ENCODE data around the gene PLAC1.

Gene PLAC1

DNA sequence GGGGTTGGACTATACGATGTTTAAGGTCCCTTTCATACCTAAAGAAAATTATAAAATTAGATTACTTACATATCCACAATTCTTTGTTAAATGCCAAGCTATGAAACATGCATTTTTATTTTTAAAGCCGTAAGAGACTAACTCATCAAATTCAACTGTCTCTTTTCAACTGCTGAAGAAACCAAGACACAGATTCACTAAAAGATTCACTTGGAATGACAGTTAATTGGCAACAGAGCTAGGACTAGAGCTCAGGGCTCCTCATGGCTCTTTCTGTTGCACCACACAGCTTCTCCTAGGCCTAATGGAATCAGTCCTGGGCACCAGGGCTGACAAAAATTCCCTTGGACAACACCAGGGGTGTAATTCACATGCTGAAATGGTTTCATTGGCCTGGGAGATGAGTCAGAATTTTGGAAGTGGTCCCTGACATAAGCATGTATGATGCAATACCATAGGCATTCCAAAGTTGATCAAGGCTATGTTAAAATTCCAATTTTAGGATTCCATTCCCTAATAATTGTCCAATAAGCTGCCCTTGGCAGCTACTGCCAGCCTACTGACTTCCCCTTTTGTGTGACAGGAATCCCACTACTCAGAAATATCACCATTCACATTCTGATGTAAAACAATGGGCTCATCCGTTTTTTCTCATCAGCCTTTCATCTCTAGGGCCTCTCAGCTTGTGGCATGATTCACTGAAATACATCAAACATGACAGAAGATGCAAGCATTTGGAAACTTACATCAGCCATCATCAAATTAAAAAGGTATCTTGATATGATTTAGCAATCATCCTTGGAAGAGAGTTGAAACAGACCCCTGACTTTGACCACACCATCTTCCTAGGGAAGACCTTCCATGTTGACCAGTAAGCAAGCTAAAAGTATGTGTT lies 54.2 kb downstream of the PLAC1 start:
- H3K4me3 ChIP-seq (ENCODE audit: low read depth, low read length, poor library complexity, severe bottlenecking), result no peak overlapping the region
- H4K20me1 ChIP-seq (ENCODE audit: insufficient read depth, low read length), result no peaks in the 10 kb centered on the region
- no peaks in the 10 kb centered on the region for H3K4me1 ChIP-seq (ENCODE audit: insufficient read depth, low read length, severe bottlenecking)
- no peaks in the 10 kb centered on the region for H3K79me2 ChIP-seq (ENCODE audit: insufficient read depth, low read length)
- H2AFZ ChIP-seq (ENCODE audit: low read length), result no peak overlapping the region
- H3K27ac ChIP-seq (ENCODE audit: low read depth, low read length, poor library complexity, severe bottlenecking), result no peak overlapping the region
- no peaks in the 10 kb centered on the region for H3K27me3 ChIP-seq (ENCODE audit: insufficient read depth, low read length)
- no peak overlapping the region for H3K4me2 ChIP-seq (ENCODE audit: low read length)
- no peaks in the 10 kb centered on the region for H3K9me2 ChIP-seq (ENCODE audit: low read depth, low read length)
- H3K36me3 ChIP-seq (ENCODE audit: insufficient read depth, low read length), result no peaks in the 10 kb centered on the region
- TF ChIP-seq, protein P1, sequence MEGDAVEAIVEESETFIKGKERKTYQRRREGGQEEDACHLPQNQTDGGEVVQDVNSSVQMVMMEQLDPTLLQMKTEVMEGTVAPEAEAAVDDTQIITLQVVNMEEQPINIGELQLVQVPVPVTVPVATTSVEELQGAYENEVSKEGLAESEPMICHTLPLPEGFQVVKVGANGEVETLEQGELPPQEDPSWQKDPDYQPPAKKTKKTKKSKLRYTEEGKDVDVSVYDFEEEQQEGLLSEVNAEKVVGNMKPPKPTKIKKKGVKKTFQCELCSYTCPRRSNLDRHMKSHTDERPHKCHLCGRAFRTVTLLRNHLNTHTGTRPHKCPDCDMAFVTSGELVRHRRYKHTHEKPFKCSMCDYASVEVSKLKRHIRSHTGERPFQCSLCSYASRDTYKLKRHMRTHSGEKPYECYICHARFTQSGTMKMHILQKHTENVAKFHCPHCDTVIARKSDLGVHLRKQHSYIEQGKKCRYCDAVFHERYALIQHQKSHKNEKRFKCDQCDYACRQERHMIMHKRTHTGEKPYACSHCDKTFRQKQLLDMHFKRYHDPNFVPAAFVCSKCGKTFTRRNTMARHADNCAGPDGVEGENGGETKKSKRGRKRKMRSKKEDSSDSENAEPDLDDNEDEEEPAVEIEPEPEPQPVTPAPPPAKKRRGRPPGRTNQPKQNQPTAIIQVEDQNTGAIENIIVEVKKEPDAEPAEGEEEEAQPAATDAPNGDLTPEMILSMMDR (IDR thresholded peaks at IDR 0.05; ENCODE audit: low read length), result no peak
- TF ChIP-seq EZH2 (IDR thresholded peaks at IDR 0.05; ENCODE audit: borderline replicate concordance, low read length), result no peak
- no peaks in the 10 kb centered on the region for H3K9me3 ChIP-seq (ENCODE audit: low read length)
- no peaks in the 10 kb centered on the region for H3F3A ChIP-seq (ENCODE audit: insufficient read depth, low read length)
- no peak overlapping the region for H3K9ac ChIP-seq (ENCODE audit: low read length)

DNA sequence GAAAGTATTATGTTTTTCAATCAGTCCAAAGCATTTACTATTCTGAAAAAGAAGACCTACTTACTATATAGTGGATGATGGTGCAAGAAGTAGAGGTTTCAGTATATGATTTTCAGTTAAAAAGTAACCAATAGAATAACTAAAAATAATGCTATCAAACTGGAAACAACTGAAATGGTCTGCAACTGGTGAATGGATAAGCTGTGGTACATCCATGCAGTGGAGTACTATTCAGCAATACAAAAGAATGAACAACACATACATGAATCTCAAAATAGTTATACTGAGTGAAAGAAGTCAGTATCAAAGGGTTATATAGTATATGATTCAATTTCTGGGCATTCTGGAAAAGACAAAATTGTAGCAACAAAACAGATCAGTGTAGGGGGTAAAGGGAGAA lies 55.9 kb downstream of the PLAC1 start:
- TF ChIP-seq, protein P1 (IDR thresholded peaks at IDR 0.05; ENCODE audit: low read length), result no peak
- no peak for TF ChIP-seq EZH2 (IDR thresholded peaks at IDR 0.05; ENCODE audit: borderline replicate concordance, low read length)
- no peaks in the 10 kb centered on the region for H3K36me3 ChIP-seq (ENCODE audit: insufficient read depth, low read length)
- no peaks in the 10 kb centered on the region for H3K4me1 ChIP-seq (ENCODE audit: insufficient read depth, low read length, severe bottlenecking)
- no peak overlapping the region for H3K4me3 ChIP-seq (ENCODE audit: low read depth, low read length, poor library complexity, severe bottlenecking)
- no peaks in the 10 kb centered on the region for H3K27me3 ChIP-seq (ENCODE audit: insufficient read depth, low read length)
- H4K20me1 ChIP-seq (ENCODE audit: insufficient read depth, low read length), result no peaks in the 10 kb centered on the region
- no peak overlapping the region for H2AFZ ChIP-seq (ENCODE audit: low read length)
- H3K9me2 ChIP-seq (ENCODE audit: low read depth, low read length), result no peaks in the 10 kb centered on the region
- no peaks in the 10 kb centered on the region for H3K79me2 ChIP-seq (ENCODE audit: insufficient read depth, low read length)
- no peak overlapping the region for H3K27ac ChIP-seq (ENCODE audit: low read depth, low read length, poor library complexity, severe bottlenecking)
- H3K9ac ChIP-seq (ENCODE audit: low read length), result no peak overlapping the region
- no peaks in the 10 kb centered on the region for H3K9me3 ChIP-seq (ENCODE audit: low read length)
- no peaks in the 10 kb centered on the region for H3F3A ChIP-seq (ENCODE audit: insufficient read depth, low read length)
- no peak overlapping the region for H3K4me2 ChIP-seq (ENCODE audit: low read length)

DNA sequence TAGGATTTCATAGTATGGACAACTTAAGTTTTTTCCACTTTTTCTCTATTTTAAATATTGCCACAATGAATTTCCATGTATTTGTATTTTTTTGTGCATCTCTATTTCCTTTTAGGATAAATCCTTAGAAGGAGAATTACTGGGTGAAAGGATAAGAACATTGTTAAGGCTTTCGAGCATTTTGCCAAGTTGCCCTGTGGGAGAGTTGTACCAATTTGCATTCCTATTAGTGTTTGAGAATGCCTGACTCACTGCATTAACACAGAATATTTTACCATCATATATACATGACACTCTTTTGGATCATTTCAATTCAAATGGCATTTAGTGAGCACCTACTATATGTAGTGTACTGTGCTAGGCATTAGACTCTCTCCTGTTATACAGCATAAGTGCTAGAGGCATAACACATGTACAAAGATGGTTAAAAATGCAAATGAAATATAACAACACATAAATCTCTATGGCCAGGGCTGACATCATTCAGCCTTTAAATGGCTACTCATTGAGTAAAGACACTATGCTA lies 57.0 kb downstream of the PLAC1 start:
- Histone ChIP-seq H4K20me1 (ENCODE audit: insufficient read depth, low read length) (no peaks in the 10 kb centered on the region), H3K9me3 (ENCODE audit: low read length) (no peaks in the 10 kb centered on the region), H3K36me3 (ENCODE audit: insufficient read depth, low read length) (no peaks in the 10 kb centered on the region), H2AFZ (ENCODE audit: low read length) (no peak overlapping the region), H3K27me3 (ENCODE audit: insufficient read depth, low read length) (no peaks in the 10 kb centered on the region), H3K4me3 (ENCODE audit: low read depth, low read length, poor library complexity, severe bottlenecking) (no peak overlapping the region), H3F3A (ENCODE audit: insufficient read depth, low read length) (no peaks in the 10 kb centered on the region), H3K27ac (ENCODE audit: low read depth, low read length, poor library complexity, severe bottlenecking) (no peak overlapping the region), H3K9ac (ENCODE audit: low read length) (no peak overlapping the region), H3K79me2 (ENCODE audit: insufficient read depth, low read length) (no peaks in the 10 kb centered on the region), H3K9me2 (ENCODE audit: low read depth, low read length) (no peaks in the 10 kb centered on the region), H3K4me2 (ENCODE audit: low read length) (no peak overlapping the region), H3K4me1 (ENCODE audit: insufficient read depth, low read length, severe bottlenecking) (no peaks in the 10 kb centered on the region)
- TF ChIP-seq, protein P1 (IDR thresholded peaks at IDR 0.05; ENCODE audit: low read length), result no peak
- no peak for TF ChIP-seq EZH2 (IDR thresholded peaks at IDR 0.05; ENCODE audit: borderline replicate concordance, low read length)
